ENCODE measurements around the gene LGALS4. TPM values are rescaled to one million over a fixed set of nuclear protein-coding genes. Genes with fewer than 3 reads are reported as not detected.
"Not testable (repeated sequence)": the region's sequence is repeated elsewhere in the genome, so short reads cannot be mapped to it uniquely, and the experiment has no call there.

Gene LGALS4
- total RNA-seq, 2 experiments from 2014 or later, result 1.0 to 1.1 TPM

DNA sequence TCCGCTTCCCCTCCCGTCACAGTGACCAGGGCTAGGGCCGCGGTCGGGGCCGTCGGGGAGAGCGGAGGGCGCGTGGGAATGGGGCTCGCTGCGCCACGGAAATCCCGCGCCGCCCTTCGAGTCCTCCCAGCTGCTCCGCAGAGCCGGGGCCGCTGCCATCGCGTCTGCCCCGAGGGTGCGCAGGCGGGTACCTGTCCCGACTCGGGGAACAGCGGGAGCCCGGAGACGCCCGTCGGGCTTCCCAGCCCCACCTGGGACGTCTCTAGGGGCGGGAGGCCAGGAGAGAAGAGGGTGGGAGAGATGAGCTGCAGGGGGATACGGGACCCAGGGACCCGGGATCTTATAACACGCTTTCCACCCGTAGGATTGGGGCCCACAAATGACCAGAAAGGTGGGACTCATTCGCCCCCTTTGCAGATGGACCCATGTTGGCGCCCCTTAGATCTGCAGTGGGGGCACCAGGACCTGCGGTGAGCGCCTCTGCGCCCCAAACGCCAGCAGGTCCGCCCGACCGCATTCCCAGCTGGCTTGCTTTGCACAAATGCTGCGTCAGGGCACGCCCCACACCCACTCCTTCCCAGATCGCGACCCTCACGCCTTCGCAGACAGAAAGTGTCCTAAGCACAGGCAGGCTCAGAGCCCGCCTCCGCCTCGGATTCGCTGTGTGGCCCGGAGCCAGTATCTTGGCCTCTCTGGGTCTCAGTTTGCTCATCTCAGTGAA lies 42.4 kb downstream of the LGALS4 start:
- H3K9me2 ChIP-seq (ENCODE audit: insufficient read depth, low read length); H3K4me2 ChIP-seq (ENCODE audit: low read length); H3K27ac ChIP-seq (ENCODE audit: low read depth, low read length, poor library complexity, severe bottlenecking); H3K9me3 ChIP-seq (ENCODE audit: low read length); H3K4me1 ChIP-seq (ENCODE audit: insufficient read depth, low read length, poor library complexity, severe bottlenecking); CTCF ChIA-PET (ENCODE audit: unreplicated experiment); H4K20me1 ChIP-seq (ENCODE audit: insufficient read depth, low read length); H3K4me3 ChIP-seq (ENCODE audit: low read depth, low read length, poor library complexity, severe bottlenecking); DNase-seq (ENCODE audit: low spot score); intact Hi-C loops (cut with micrococcal nuclease; ENCODE audit: unreplicated experiment); H2AFZ ChIP-seq (ENCODE audit: low read length); POLR2A ChIA-PET; BruUV-seq (replicated peaks); H3K36me3 ChIP-seq (ENCODE audit: insufficient read depth, low read length); H3K79me2 ChIP-seq (ENCODE audit: insufficient read depth, low read depth, low read length): not testable (repeated sequence)

DNA sequence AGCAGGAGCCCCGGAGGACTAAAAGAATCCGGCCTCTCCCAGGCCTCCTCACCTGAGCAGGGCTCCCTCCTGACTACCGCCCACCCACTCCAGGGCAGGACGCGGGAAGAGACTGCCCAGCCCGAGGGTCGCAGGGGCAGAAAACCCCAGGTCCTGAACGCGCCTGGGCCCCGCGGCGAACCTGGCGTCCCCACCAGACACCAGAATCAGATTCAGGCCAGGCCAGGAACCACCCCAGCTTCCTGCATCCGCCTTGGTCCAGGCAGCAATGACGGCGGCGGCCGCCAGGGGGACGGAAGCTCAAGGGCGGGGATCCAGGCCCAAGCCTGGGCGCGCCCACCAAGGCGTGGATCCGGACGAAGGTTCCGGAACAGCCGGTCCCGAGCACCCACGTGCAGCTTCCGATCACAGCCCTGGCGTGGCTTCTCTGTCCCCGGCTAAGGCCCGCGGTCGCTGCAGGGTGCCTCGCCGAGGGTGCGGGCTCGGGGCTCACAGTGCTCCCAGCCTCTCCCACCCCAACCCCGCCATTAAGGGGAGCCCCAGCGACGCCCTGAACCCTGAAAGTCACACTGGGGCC lies 43.0 kb downstream of the LGALS4 start:
- intact Hi-C loops (cut with micrococcal nuclease; ENCODE audit: unreplicated experiment), result loop anchor here (5.0 kb wide), 1 partner anchor 118 kb away; no protein-coding TSS in a partner anchor
- DNase-seq (ENCODE audit: low spot score), result peak; percentile 46
- Histone ChIP-seq H3K9me3 (ENCODE audit: low read length) (no peaks in the 10 kb centered on the region), H3K4me3 (ENCODE audit: low read depth, low read length, poor library complexity, severe bottlenecking) (no peak overlapping the region), H3K79me2 (ENCODE audit: insufficient read depth, low read depth, low read length) (no peaks in the 10 kb centered on the region), H3K9me2 (ENCODE audit: insufficient read depth, low read length) (no peaks in the 10 kb centered on the region), H2AFZ (ENCODE audit: low read length) (peak overlapping the region; percentile 40; the same call in 1 of the 2 replicates), H3K27ac (ENCODE audit: low read depth, low read length, poor library complexity, severe bottlenecking) (no peak overlapping the region), H3K36me3 (ENCODE audit: insufficient read depth, low read length) (no peaks in the 10 kb centered on the region), H4K20me1 (ENCODE audit: insufficient read depth, low read length) (no peaks in the 10 kb centered on the region), H3K4me2 (ENCODE audit: low read length) (no peak overlapping the region; the same call in 1 of the 2 replicates), H3K4me1 (ENCODE audit: insufficient read depth, low read length, poor library complexity, severe bottlenecking) (no peaks in the 10 kb centered on the region)
- no TSS peak for BruUV-seq (replicated peaks)
- ChIA-PET CTCF (ENCODE audit: unreplicated experiment) (interaction anchor here (0.6 kb wide), 1 partner anchor 70 kb away, joined by 4 read pairs; no protein-coding TSS in a partner anchor), POLR2A (no interaction called here)
- TF ChIP-seq, protein P1, sequence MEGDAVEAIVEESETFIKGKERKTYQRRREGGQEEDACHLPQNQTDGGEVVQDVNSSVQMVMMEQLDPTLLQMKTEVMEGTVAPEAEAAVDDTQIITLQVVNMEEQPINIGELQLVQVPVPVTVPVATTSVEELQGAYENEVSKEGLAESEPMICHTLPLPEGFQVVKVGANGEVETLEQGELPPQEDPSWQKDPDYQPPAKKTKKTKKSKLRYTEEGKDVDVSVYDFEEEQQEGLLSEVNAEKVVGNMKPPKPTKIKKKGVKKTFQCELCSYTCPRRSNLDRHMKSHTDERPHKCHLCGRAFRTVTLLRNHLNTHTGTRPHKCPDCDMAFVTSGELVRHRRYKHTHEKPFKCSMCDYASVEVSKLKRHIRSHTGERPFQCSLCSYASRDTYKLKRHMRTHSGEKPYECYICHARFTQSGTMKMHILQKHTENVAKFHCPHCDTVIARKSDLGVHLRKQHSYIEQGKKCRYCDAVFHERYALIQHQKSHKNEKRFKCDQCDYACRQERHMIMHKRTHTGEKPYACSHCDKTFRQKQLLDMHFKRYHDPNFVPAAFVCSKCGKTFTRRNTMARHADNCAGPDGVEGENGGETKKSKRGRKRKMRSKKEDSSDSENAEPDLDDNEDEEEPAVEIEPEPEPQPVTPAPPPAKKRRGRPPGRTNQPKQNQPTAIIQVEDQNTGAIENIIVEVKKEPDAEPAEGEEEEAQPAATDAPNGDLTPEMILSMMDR (conservative IDR thresholded peaks at IDR 0.05; ENCODE audit: low read length), result peak; percentile 63
- TF ChIP-seq EZH2phosphoT487 (IDR thresholded peaks at IDR 0.05; ENCODE audit: borderline replicate concordance, low read depth, low read length), result no peak

DNA sequence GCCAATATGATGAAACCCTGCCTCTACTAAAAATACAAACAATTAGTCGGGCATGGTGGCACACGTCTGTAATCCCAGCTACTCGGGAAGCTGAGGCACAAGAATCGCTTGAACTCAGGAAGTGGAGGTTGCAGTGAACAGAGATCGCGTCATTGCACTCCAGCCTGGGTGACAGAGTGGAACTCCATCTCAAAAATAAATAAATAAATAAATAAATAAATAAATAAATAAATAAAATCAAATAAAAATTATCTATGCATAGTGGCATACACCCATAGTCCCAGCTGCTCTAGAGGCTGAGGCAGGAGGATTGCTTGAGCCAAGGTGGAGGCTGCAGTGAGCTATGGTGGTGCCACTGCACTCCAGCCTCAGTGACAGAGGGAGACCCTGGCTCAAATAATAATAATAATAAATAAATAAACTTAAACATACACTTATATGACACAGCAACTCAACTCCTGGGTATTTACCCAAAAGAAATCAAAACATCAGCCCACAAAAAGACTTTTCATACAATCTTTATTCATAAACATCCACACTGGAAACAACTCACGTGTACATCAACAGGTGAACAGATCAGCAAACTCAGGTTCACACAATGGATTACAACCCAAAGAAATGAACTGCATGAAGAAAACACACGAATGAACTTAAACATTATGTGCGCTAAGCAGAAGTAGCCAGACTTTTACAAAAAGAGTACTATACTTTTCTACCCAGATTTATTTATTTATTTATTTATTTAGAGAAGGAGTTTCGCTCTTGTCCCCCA lies 46.3 kb downstream of the LGALS4 start:
- Histone ChIP-seq H3K36me3 (ENCODE audit: insufficient read depth, low read length) (no peaks in the 10 kb centered on the region), H3K9me3 (ENCODE audit: low read length) (no peaks in the 10 kb centered on the region), H3K4me1 (ENCODE audit: insufficient read depth, low read length, poor library complexity, severe bottlenecking) (no peaks in the 10 kb centered on the region), H3K79me2 (ENCODE audit: insufficient read depth, low read depth, low read length) (no peaks in the 10 kb centered on the region), H3K27ac (ENCODE audit: low read depth, low read length, poor library complexity, severe bottlenecking) (no peak overlapping the region), H3K4me3 (ENCODE audit: low read depth, low read length, poor library complexity, severe bottlenecking) (no peak overlapping the region), H2AFZ (ENCODE audit: low read length) (no peak overlapping the region), H3K9me2 (ENCODE audit: insufficient read depth, low read length) (no peaks in the 10 kb centered on the region), H4K20me1 (ENCODE audit: insufficient read depth, low read length) (no peaks in the 10 kb centered on the region), H3K4me2 (ENCODE audit: low read length) (no peak overlapping the region)
- ChIA-PET POLR2A (no interaction called here), CTCF (ENCODE audit: unreplicated experiment) (no interaction called here)
- no peak for TF ChIP-seq EZH2phosphoT487 (IDR thresholded peaks at IDR 0.05; ENCODE audit: borderline replicate concordance, low read depth, low read length)
- TF ChIP-seq, protein P1 (conservative IDR thresholded peaks at IDR 0.05; ENCODE audit: low read length), result no peak
- no peak for DNase-seq (ENCODE audit: low spot score)
- BruUV-seq (replicated peaks), result no TSS peak
- intact Hi-C loops (cut with micrococcal nuclease; ENCODE audit: unreplicated experiment), result loop anchor here (5.0 kb wide), 1 partner anchor 121 kb away; no protein-coding TSS in a partner anchor
